ENCODE results near the gene MLST8.

MLST8 gene

DNA sequence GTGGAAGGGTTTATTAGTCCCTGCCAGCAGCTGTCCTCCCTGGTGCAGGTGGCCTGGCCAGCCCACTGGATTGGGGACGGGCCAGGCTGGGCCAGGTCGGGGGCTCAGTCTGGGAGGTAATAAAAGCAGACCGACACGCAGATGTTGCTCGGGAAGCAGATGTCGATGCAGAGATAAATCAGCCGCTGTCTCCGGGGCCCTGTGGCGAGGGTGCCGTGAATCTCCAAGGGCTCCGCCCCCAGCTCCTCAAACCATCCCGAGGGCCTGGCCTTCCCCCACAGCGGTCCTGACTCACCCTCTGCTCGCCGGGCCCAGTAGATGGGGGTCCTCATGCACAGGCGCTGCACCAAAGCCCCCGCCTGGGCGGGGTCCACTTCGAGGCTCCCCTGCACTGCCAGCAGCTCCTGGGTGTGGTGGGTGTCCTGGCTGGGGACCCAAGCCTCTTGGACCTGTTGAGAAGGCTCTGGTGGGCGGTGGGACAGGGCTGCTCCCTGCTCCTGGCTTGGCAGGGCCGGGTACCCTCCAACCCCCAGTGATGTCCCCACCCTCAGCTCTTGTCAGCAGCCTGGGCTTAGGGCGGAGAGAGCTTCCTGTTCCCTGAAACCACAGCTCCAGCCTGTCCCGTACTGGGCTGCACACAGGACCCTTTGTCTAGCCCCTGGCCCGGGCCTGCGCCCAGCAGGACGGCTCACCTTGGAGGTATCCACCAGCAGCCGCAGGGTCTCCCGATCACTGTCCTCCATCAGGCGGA lies 4.2 kb downstream of the MLST8 start:
- no peak for DNase-seq (ENCODE audit: low read depth)

DNA sequence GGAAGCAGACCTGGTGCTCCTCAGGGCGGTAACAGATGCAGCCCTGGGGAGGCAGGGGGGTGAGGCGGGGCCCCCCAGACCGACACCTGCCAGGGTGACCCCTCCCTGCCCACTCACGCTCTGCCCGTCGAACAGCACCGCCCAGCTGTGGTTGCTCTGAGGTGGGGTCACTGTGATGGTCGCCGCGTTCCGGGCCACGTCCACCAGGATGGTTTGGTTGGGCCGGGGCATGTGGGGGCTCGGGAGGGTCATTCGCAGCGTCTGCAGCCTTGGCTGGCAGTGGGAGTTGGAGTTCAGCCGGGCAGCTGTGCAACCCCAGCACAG lies 4.7 kb downstream of the MLST8 start:
- DNase-seq (ENCODE audit: low read depth): no peak

DNA sequence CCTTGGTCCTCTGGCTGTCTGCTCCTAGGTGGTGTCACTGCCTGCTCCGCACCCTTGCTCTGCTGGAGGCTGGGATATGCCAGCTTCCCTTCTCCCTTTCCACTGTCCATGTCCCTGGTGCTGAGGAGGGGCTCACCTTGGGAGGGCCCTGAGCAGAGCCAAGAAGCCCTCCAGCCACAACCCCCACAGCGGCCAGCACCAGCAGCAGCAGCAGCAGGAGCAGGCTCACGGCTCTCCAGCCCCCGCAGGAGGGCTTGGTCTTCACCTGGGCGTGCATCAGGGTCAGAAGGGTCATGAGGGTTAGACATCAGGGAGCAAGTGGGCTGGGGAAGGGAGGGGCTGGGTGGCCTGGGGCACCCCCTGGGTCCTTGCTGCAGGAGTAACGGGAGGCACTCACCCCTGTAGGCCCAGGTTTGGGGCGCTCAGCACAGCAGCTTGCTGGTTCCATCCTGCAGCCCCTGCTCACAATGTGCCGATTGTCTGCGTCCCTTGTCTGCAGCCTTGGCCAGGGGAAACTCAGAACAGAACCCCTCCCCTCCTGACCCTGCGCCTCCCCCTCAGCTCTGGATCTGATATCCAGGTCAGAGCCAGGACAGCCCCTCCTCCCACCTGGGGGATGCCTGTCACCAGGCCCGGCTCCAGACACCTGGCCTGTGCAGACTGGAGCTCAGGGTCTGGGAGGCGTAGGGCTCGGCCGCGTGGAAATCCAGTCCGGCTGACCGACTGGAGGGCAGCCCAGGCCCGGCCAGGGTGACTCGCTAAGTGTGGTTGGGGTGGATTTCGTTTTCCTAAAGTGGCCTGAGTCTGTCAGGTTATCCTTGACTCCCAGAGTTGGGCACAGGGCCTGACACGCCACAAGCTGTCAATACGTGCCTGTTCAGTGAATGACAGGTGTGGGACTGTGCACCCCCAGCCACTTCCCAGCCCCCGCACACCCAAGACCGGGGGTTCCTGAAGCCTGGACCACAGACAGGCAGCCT lies 5.4 kb downstream of the MLST8 start, which contains the start of gene BRICD5:
Gene BRICD5, minus strand, starts transcription at position 478 of the 980 bp plus-strand sequence. Its CDS starts 30 bp downstream, at position 448.
- DNase-seq (ENCODE audit: low read depth): no peak

DNA sequence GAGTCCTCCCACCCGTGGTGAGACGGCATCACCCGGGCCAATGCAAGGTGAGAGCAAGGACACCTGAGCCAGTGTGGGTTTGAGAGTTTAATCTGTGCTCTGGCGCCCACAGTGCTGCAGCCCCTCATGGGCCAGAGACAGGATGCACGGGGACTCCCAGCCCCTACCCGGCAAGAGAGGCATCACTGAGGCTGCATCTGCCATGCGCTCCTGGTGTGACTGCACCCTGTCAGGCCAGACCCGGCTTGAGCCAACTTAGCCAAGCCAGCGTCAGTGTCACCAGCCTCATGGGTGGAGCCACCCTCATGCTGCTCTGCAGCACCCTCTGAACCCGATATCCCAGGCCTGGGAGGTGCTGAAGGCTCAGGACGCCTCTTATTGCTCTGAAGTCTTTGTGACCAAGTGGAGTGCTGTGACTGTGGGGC lies 6.7 kb downstream of the MLST8 start:
- no peak for DNase-seq (ENCODE audit: low read depth)

DNA sequence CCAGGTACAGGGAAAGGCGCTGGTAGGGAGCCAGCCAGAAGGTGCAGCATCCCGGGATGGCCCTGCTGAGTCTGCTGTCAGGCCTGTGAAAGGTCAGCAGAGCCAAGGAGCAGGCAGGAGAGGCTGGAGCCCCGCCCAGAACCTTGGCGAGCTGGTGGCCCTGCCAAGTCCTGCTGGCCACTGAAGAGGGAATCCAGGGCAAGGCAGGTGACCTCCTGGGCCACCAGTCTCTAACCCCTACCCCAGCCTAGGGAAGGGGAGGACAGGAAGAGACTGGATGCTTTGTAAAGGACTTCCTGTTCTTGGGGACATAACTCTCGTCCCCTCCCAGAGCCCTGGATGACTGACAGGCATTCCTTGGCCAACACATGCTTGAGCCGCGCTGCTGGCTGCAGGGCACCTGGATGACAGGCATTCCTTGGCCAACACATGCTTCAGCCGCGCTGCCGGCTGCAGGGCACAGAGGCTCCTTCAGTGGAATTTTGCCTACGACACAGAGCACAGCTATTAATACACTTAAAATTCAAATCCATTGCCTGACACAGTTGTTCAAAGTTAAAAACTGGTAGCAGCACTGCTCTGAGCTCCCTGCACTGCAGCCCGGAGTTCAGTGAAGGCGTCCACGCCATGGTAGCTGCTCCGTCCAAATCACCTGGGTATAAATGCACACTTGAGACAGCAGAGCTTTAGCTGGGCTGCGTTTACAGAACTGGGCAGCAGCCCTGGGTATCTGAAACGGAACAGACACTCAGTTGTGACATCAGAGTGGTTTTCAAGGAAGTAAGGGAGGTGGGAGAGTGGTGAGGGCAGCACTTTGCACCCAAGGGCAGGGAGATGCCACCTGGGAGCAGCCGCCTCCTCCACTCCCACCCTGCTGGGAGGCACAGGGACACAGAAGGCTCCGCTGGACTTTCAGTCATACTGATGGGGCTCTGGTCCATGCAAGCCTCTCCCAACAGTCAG lies 7.4 kb downstream of the MLST8 start:
- DNase-seq (ENCODE audit: low read depth): no peak

DNA sequence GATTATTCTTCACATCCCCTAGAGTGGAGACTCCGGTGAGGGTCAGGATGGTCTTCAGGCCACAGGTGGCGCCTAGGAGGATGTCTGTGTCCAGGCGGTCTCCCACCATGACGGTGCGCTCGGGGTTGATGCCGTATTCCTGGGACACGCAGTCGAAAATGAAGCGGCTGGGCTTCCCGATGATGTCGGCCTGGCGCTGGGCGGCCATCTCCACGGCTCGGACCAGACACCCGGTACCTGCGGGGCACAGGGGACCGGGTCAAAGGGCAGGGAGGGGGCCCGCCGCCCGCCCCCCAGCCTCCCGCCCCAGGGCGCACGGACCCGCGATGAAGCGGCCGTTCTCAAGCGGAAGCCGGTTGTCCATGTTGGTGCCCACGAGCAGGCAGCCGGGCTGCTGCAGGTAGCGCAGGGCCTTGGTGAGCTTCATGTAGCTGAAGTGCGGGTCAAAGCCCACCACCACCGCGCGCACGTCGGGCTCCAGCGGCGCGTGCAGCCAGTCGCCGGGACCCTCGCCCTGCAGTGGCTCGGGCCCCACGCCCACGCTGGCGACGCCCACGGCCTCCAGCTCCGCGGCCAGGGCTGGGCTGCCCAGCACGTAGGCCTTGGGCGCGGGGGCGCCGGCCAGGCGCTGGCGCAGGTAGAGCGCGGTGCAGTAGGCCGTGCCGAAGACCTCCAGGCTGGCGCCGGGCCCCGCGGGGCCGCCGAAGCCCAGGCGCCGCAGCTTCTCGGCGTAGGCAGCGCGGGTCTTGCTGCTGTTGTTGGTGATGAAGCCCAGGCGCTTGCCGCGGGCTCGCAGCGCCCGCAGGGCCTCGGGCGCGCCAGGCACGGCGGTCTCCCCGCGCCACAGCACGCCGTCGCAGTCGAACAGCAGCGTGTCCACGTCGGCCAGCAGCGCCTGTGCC lies 8.8 kb downstream of the MLST8 start:
- DNase-seq (ENCODE audit: low read depth): no peak

DNA sequence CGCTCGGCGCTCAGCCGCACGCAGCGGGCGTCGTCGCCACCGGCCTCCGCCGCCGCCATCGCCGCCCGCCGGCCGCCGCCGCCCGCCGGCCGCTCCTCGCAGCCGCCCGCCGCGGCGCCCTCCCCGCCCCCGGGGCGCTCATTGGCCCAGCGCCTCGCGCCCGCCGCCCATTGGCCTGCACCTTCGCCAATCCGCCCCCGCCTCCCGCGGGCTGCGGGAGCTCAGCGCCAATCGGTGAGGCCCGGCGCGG lies 9.4 kb downstream of the MLST8 start, which contains the start of gene PGP:
Gene PGP, minus strand, starts transcription at position 122 of the 250 bp plus-strand sequence. Its CDS starts 63 bp downstream, at position 59.
- no peak for DNase-seq (ENCODE audit: low read depth)

DNA sequence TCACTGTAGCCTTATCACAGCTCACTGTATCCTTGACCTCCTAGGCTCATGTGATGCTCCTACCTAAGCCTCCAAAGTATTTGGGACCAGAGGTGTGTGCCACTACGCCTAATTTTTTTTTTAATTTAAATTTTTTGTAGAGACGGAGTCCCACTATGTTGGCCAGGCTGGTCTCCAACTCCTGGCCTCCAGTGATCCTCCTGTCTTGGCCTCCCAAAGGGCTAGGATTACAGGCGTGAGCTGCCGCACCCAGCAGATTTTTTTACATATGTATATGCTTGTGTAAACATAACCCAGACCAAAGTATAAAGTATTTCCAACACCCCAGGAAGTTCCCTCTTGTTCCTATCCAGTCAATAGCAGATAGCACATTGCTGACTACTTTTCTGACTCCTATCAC lies 11.1 kb downstream of the MLST8 start:
- no peak for DNase-seq (ENCODE audit: low read depth)

DNA sequence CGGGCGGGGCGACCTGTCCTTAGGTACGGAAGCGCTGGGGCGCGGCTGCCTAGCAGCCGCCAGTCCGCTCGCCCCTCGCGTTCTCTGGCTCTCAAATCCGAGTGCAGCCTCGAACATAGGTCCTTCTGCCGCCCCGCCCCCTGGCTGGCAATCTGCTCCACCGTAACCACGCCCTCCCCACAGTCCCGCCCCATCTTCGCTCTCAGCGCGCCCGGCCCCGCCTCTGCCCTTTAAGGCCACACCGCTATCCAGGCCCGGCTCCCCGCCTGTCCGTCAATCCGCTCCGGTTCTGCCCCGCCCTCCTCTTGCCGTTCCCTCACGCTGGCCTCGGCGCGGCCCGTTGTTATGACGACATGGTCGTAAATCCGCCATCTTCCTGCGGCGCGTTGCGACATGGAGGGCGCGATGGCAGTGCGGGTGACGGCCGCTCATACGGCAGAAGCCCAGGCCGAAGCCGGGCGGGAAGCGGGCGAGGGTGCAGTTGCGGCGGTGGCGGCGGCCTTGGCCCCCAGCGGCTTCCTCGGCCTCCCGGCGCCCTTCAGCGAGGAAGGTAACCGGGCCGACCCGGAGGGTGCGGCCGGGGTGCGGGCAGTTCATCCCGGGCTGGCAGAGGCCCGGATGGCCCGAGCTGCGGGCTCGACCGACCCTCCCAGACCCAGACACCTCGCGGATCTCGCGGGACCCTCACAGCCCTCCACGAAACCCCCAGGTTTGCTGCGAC lies 18.1 kb downstream of the MLST8 start, which contains the start of gene E4F1:
Gene E4F1, plus strand, starts transcription at position 371 of the 721 bp plus-strand sequence. Its CDS starts 23 bp downstream, at position 394.
- peak; percentile 97 for DNase-seq (ENCODE audit: low read depth)

DNA sequence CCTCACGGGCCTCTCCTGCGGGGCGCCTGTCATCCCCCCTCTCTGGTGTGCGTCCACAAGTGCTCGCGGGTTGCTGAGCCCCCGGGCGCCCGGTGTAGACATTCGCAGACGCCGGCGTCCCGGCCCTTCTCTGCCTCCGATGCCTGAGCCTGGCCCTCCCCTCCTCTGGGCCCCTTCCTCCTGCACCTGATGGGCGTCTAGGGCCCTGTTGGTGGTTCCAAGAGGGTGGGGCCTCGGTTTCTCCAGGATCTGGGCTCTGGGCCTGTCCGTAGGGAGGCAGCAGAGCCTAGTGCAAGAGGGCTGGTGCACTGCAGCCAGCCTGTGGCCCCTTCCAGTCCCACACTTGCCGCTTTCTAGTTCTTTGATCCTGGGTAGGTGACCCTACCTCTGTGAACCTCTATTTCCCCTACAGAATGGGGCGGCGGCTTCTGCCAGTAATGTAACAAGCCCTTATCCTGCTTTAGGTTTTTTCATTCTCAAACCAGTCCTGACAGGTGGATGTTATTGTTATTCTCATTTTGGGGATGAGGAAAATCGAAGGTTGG lies 18.8 kb downstream of the MLST8 start:
- DNase-seq (ENCODE audit: low read depth): no peak

DNA sequence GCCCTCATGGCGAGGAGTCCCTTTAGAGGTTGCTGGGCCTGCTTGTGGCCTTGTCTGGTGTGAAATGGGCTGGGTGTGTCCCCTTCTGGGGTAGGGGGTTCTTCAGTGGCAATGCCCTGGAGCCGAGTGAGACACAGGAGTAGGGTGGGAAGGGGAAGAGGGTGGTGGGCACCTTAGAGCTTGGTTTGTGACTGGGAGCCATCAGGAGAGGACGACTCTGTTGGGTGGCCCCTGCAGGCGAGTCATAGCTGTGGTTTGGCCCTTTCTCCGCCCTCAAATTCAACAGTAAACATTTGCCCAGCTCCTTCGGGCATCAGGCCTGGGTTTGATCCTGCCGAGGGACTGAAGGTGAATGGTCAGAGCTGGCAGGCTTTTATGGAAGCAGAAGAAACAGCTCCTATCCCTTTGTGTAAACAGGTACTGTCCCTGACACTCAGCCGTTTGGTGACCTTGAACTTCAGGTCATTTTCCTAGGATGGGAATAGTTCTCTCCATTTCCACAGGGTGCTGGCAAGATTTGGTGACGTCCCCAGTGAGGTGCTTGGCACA lies 21.1 kb downstream of the MLST8 start:
- DNase-seq (ENCODE audit: low read depth): no peak

DNA sequence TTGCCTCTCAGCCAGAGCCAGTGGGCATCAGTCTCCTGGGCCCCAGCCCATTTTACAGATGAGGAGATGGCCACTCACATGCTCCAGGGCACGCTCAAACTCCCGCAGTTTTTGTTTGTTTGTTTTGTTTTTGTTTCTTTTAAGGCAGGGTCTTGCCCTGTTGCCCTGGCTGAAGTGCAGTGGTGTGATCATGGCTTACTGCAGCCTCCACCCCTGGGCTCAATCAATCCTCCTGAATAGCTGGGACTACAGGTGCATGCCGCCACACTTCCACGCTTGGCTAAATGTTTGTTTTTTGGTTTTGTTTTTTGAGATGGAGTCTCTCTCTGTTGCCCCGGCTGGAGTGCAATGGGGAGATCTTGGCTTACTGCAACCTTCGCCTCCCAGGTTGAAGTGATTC lies 21.7 kb downstream of the MLST8 start:
- DNase-seq (ENCODE audit: low read depth): no peak

DNA sequence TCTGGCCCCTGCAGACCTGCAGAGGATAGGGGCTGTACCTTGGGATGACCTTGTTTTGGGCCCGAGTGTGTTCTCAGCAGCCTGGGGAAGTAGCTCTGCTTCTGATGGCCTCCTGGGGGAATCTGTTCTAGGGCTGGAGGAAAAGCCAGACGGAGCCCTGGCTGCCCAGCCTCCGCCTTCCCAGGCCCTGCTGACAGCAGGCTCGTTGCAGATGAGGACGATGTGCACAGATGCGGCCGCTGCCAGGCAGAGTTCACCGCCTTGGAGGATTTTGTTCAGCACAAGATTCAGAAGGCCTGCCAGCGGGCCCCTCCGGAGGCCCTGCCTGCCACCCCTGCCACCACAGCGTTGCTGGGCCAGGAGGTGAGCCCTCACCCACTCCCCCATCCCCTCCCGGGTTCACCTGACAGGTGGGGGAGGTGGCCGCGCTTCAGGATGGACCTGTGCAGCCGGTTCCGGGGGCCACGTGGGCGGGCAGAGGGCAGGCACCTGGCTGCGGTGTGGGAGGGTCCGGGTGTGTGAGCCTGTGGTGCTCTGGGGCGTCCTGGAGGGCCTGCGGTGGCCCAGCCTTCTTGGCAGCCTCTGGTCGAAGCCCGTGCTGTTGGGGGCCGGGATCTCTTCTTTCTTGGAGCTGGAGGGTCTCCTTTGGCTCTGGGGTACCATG lies 23.0 kb downstream of the MLST8 start:
- no peak for DNase-seq (ENCODE audit: low read depth)

DNA sequence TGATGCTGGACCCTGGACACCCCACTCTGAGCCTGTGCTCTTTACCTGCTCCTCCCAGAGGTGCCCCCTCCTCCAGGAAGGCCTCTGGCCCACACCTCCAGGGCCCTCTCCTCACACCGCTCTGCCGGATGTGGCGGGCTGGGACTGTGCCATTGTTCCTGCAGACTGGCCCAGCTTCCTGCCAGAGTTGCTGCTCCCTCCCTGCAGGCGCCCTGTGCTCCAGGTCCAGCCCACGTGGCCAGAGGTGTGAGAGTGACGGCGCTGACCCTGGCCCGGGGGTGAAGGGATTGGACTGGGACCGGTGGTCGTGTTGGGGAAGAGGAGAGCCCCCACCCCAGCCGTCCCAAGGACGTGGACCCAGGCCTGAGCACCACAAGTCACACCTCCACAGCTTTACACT lies 23.8 kb downstream of the MLST8 start:
- no peak for DNase-seq (ENCODE audit: low read depth)

DNA sequence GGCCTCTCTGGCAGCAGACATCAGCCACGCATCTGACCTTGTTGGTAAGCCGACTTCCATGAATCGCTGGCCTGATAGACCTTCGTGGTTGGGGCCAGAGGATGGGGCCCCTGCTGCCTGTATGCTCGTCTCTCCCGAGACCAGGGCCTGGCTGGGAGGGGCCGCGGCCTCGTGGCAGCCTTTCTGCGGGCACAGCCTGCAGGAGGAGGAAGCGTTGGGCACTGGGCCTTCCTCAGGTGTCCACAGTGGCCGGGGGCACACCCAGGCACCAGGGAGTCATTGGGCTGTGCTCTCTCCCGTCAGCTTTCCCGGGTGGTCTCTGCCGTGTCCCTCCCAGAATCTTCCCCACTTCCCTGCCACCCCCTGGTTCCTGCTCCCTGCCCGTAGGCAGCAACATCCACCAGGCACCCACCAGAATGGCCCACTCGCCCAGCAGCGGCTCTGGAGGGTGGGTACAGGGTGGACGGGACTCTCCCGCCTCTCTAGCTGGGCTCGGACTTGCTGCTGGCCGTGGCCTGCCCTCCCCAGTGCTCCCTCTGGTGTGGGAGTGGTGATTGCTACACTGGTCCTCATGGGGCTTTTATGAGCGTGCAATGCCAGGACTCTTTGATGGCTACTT lies 24.5 kb downstream of the MLST8 start:
- no peak for DNase-seq (ENCODE audit: low read depth)

DNA sequence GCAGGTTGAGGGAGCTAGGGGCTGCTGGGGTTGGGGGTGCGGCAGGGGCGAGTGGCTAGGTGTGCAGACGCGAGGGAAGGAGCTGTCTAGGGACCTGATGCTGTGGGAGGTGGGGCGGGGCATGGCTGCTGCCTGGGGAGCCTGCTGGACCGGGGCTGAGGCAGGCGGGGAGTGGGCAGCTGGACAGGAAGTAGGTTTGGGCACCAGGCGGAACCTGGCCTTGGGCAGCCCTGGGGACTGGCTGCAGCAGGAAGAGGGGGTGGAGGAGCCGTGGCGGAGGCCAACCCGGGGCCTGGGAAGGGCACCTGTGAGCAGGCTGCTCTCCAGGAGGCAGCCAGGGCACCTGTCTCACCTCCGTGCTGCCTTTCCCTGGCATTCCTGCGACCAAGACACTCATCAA lies 25.1 kb downstream of the MLST8 start:
- no peak for DNase-seq (ENCODE audit: low read depth)

DNA sequence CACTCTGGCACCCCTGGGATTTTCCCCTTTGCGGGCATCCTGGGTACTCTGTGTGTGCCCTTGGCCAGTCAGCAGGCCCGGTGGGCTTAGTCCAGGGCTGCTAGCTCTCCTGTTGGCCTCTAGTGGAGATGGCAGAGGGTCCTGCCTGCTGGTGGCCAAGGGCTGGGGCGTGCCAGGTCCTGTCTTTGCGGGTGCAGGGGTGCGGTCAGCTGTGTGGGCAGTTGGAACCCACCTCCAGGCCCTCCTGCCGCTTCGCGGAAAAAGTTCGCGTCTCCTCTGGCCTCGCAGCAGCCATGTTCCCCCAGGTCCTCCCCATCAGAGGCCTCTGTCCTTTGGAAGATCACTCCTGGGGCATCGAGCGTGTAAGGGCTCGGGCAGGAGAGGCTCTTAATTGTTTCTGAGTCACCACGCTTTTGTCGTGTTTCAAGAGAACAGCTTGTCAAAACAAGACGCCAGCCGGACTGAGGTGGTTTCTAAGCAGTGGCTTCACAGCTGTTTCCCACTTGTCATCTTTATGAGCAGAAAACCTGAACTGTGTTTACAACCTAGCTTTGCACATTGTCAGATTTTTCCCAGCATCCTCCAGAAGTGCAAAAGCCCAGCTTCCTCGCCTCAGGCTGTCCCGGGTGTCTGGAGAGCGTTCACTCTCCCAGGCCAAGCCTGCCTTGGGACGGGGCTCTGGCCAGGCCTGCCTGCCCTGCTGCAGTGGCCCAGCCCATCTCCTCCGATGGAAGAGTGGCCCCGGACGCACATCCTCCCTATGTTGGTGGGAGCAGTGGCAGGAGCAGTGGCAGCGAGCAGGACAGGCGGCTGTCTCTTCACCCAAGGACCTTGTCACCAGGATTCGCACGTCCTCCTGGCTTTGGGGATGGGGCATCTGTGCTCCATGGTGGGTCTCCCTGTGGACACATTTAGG lies 26.0 kb downstream of the MLST8 start:
- no peak for DNase-seq (ENCODE audit: low read depth)
